NCI-H345 treated with DMSO at 0.1 percent for 48 hours (cell line): ENCODE data around the gene RFPL1.

Experiments
- DNase-seq: peaks from one replicate; lab custom pipeline; 2025; ENCODE audit not compliant: unreplicated experiment; lab: John Stamatoyannopoulos, UW

RFPL1 gene

DNA sequence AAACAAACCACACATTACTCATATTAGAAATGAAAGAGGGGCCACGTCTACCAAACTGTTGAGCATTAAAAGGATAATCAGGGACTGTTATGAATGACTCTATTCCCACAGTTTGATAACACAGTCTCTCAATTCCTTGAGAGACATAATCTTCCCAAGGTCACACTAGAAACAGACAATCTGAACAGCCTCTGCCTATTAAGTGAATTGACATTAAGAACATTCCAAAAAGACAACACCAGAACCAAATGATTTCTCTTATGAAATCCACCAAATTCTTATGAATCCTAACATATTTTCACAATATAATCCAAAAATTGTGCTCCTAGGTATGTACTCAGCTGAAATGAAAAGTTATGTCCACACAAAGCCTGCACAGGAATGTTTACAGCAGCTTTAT lies 4.6 kb downstream of the RFPL1 start:
- no peak for DNase-seq

DNA sequence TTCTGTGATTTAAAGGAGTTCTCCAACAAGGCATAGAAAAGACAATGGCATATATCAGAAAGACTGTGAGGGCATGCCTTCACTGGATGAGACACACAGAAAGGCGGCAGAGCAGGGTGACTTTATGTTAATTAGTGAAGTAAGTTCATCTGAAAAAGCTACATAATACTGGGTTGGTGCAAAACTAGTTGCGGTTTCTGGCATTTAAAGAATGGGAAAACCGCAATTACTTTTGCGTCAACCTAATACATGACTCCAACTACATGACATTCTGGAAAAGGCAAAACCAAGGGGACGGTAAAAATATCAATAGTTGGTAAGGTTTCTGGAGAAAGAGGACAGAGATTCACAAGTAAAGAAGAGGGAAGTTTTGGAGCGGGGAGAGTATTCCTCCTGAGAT lies 5.1 kb downstream of the RFPL1 start:
- no peak for DNase-seq

DNA sequence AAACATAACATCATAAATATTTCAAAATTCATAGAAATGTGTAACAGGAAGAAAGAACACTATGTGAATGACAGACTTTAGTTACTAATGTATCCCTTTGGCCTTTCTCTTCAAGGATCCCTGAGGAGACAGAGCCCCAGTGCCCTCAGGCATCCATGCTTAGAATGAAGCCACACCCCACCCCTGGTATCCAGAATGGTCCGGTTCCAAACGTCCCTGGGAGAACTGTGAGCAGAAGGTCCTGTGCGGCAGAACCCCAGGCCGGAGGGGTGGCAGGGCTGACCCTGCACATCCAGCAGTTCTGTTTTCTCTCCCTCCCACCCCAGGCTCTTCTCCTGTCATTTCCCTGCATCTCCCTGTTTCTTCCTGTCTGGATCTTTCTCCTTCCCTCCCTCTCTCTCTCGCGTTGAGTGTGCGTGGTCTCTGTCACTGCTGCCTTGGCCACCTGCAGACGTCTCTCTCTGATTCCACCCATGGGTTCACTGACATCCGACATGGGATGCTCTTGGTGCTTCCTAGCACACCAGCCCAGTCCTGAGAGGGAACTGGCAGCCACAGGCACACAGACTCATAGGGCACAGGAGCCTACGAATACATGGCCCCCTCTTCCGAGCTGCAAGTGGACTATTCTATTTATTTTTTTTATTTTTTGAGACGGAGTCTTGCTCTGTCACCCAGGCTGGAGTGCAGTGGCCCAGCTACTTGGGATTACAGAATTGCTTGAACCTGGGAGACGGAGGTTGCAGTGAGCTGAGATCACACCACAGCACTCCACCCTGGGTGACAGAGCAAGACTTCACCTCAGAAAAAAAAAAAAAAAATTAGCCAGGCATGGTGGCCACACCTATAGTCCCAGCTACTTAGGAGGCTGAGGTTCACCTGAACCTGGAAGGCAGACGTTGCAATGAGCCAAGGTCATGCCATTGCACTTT lies 5.7 kb downstream of the RFPL1 start:
- DNase-seq: no peak

DNA sequence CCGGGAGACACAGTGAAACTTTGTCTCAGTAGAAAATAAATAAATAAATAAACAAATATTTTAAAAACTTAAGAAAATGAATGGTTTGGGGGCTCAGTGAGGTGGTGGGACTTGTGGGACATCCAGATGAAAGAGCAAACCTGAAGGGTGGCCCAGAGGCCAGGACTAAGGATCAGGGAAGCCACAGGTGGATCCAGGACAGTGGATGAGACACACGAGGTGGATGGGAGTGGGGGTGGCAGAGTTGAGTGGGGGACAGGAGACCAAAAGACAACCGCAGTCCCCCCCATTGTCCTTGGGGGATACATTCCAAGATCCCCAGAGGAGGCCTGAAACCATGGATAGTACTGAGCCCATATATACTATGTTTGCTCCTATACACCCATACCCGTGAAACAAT lies 7.1 kb downstream of the RFPL1 start:
- DNase-seq: no peak

DNA sequence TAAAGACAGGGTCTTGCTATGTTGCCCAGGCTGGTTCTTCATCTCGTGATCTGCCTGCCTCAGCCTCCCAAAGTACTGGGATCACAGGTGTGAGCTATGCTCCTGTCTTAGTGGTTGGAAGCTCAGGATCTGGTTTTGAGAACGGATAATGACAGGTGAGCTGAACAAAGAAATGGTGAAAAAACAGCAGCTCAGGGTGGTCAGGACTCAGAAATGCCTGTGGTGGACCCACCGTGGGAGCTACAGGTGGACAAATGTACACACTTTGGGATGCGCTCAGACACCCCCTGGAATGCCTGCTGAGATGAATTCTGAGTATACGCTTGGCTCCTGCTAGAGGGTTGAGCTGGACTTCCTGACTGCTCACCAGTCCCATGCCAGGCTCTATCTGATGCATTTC lies 9.5 kb downstream of the RFPL1 start:
- DNase-seq: no peak

DNA sequence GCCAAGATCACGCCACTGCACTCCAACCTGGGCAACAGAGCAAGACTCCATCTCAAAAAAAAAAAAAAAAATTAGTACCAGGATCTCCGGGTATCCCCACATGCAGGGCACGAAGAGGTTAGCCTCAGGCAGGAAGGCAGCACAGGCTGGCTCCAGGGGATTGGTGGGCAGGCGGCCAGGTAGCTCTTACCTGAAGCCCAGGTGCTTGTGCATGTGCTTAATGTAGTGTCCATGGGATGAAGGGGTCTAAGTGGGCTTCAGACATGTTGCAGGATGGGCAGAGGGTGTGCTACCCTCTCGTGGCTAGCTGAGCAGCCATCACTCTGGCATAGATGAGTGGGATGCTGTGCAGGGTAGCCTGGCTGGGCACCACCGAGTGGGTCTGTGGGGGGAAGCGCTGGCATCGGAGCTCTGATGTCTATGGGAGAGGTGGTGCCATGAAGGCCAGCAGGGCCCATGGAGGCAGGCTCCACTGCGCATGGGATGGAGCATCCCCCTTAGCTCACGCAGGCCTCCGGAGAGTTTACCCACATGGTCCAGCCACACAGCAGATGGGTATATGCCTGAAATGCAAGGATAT lies 11.0 kb downstream of the RFPL1 start:
- no peak for DNase-seq

DNA sequence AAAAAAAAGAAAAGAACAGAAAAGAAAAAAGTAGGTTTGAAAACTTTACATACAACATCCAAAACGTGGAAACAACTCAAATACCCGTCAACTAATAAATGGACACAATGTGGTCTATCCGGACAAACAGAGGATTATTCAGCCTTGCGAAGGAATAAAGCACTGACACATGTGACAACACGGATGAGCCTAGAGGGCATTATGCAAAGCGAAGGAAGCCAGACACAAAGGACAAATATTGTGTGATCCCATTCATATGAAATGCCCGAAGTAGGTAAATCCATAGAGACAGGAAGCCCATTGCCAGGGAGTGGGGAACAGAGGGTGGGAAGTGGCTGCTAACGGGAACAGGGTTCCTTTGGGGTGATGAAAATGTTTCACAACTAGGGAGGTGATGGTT lies 11.8 kb downstream of the RFPL1 start:
- no peak for DNase-seq

DNA sequence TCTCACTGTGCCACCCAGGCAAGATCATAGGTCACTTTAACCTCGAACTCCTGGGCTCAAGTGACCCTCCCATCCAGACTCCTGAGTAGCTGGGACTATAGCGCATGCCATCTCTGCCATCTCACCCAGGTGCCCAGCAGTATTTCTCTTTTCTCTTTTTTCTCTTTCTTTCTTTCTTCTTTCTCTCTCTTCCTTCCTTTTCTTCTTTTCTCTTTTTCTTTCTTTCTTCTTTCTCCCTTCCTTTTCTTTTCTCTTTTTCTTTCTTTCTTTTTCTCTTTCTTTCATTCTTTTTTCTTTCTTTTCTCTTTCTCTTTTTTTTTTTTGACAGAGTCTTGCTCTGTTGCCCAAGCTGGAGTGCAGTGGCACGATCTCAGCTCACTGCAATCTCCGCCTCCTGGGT lies 13.5 kb downstream of the RFPL1 start:
- no peak for DNase-seq

DNA sequence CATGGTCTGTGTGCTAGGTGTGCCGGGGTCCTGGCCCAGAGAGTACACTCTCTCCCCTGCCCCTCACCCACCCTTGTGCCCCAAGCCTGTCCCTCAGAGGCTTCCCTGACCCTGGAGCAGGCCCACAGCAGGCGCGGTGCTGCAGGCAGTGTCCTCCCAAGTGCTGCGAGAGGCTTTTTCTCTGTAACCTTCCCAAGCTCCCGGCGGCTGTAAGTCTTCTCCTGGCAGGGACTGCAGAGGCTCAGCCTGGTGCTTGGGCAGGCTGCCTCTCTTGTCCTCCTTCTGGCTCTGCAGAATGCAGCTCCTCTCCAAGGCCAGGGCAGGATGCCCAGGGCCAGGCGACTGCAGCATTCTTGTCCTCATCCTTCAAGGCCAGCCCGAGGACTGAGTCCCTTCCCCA lies 15.9 kb downstream of the RFPL1 start:
- no peak for DNase-seq

DNA sequence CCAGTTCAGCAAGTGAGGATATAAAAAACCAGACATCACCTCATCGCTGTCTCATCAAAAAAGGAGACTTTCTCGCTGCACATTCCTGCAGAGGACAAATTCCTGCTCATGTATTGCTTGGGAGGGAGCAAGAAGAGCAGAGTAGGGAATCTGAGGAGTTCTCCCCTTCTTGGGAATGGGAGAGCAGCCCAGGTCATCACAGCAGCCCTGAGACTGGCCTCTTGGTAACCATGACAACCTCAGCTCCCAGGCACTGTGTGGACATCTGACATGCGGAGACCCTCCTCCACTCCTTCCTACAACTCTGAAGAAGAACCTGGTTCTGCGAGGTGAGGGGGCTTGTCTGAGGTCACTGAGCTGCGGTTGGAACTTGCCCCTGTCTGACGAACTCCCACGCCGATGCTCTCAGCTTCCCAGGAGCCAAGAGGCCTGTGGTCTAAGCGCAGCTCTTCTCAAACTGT lies 17.9 kb downstream of the RFPL1 start:
- no peak for DNase-seq

DNA sequence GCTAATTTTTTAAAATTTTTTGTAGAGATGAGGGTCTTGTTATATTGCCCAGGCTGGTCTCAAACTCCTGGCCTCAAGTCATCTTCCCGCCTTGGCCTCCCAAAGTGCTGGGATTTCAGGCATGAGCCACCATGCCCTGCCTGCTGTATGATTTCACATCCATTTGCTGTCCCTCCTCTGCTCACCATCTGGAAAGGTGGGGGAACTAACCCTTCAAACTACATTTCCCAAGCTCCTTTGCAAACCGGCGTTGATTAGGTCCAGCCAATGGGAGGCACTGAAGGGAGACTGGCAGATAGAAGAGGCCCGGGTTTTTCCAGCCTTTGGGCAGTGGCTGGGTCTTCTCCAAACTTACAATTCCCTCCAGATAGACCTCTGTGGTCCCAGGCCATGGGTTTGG lies 19.3 kb downstream of the RFPL1 start:
- DNase-seq: no peak

DNA sequence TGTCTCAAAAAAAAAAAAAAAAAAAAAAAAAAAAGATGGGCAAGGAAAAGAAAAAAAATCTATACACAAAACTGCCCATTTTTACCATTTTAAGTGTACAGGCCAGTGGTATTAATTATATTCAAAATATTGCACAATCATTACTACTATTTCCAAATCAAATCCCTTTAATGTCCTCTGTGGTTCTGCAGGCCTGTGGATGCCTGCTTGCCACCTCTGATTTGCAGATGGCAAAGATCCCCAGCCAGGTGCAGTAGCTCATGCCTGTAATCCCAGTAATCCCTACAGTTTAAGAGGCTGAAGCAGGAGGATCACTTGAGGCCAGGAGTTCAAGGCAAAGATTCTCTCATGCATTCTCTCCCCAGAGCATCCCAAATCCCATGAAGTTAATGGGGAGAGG lies 20.2 kb downstream of the RFPL1 start:
- DNase-seq: no peak

DNA sequence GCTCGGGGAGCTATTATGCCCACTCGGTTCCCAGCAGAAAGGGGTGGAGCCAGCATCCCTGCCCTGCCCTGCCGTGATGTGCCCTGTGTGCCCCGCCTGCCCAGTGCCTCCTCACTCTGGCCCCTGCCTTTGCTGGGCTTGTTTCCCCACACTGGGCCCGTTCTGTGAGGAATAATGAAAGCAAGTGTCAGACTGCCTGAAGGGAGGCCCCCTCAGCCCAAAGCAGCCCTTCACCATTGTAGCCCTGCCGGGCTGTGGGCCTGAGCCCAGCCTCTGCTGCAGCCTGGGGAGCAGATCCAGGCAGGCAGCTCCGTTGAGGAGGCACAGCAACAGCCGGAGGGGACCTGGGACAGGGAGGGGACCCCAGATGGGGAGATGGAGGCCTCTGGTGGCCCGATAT lies 21.4 kb downstream of the RFPL1 start:
- no peak for DNase-seq

DNA sequence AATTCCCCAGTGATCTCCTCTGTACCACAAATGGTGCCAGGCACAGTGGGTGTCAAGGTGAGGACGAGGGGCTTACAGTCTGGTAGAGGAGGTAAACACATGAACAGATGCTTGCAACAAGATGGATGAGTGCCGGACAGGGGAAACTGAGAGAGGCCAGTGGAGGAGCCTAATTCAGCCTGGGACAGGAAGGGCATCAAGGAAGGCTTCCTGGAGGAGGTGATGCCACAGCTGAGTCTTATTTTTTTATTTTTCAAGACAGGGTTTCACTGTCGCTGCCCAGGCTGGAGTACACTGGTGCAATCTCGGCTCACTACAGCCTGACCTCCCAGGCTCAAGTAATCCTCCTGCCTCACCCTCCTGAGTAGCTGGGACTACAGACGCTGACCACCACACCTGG lies 22.9 kb downstream of the RFPL1 start:
- no peak for DNase-seq

DNA sequence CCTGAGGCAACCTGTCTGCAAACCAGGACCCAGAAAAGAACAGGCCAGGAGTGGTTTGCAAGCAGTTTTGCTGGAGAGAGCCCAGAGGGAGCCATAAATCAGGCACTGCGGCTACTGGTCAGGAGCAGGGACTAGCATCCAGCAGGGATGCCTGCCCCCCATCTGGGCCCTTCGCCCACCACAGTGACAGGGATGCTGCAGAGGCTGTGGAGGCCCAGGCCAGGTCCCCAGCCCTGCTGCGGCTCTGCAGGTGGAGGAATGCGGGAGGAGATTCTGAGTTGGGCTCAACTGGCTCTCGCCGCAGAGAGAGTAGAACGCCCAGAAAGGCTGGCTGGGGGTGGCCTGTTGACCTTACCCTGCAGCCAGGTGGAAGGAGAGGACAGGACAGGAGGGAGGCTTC lies 25.2 kb downstream of the RFPL1 start:
- DNase-seq: no peak

DNA sequence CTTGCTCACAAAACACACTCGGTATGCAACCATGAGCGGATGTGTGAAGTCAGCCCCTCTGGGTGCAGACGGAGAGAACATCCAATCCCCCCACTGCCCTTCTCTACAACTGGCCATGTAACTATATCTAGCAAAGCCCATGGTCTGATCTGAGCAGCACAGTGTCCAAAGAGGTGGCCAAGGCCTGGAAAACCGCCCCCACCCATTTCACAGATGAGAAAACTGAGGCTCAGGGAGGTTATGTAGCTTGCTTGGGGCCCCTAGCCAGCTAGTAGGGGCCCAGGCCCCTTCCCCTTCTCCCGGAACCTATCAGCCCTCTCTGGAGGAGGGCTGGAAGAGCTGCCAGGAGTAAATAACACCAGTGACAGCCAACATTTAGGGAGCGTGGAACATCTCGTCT lies 26.2 kb downstream of the RFPL1 start:
- no peak for DNase-seq

DNA sequence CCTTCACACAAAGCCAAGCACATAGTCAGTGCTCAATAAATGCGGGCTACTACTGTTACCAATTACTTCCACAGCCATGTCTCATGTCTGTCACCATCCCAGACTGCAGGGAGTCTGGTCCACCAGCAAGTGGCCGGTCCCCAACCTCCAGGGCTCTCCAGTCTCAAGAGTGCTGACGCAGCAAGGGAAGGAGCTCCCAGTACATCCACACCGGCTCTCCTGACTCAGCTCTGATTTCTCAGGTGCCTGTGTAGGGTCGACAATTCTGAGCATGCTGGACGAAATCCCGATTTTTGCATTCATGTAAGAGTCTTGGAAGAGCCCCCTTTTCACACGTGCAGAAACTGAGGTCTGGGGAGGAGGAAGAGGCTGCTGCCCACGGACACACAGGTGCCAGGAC lies 31.4 kb downstream of the RFPL1 start:
- no peak for DNase-seq

DNA sequence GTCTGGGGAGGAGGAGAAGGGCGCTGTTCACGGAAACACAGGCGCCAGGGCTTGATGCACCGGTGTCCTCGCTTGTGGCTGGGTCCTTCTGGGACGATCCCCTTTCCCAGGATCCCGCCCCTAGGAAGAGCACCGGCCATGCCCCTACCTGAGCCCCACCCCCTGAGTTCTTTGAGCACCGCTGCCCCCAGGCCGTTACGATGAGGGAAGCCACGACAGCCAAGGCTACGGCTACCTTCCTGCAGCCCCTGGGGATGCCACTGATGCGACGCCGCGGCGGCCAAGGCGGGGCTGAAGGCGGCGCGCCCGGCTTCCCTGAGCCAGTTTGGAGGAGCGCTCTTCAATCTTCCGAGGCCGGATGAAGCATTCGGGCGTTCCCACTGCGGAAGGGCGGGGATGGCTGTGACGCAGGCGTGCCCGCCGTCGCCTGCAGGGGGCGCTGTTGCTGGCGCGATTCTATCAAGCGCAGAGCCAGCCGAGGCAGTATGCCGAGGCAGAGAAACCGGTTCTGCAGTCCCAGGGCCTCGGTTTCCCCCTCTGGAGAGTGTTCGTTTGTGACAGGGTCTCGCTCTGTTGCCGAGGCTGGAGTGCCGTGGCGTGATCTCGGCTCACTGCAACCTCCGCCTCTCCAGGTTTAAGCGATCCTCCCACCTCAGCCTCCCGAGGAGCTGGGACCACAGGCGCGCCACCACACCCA lies 31.9 kb downstream of the RFPL1 start:
- DNase-seq: peak; percentile 23

DNA sequence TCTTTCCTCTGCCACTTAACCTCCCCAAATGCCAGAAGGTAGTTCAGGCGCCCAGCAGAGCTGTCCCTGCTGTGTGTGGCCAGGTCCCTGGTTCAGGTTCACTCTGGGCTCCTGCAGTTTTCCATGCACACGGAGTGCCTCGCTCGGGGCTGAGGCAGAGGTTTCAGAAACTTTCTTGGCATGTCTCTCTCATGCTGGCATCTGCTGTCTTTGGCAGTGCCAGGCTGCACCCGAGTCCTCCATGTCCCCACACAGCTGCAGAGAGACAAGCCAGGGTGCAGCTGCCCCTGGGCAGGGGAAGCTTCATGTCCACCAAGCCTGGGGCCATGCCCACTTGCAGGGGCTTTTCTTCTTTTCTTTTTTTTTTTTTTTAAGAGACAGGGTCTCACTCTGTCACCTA lies 34.6 kb downstream of the RFPL1 start:
- DNase-seq: no peak

DNA sequence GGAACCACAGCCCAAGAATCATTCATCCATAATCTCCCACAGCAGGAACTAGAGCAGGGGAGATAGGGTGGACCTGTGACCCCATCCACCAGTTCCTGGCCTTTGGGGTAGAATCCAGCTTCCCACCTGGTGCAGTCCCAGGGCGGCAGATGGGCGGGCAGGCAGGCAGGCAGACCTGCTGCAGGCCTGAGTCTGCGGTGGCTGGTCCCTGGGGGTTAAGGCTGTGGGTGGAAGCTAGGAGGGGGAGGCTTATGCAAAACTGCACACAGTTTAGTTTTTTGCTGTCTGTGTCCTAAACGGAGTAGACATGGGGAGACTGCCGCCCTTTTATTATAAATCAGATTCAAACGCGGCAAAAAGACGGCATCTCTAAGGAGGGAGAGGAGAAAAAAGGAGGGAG lies 37.2 kb downstream of the RFPL1 start:
- no peak for DNase-seq

DNA sequence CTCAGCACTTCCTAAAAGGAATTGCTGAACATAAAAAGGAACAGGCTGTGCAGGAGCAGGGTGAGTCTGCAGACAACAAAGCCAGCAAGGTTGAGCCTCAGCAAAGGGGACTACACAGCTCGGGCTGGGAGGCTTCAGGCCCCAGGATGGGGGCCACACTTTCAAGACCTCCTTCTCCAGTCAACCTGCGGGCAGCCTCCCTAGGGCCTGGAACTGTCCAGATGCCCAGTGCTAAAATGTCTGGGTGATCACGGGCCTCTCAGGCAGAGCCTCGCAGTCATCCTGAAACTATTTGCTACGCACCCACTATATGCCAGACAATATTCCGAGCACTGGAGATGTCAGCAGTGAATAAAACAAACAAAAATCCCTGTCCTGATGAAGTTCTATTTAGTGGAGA lies 37.7 kb downstream of the RFPL1 start:
- DNase-seq: no peak

DNA sequence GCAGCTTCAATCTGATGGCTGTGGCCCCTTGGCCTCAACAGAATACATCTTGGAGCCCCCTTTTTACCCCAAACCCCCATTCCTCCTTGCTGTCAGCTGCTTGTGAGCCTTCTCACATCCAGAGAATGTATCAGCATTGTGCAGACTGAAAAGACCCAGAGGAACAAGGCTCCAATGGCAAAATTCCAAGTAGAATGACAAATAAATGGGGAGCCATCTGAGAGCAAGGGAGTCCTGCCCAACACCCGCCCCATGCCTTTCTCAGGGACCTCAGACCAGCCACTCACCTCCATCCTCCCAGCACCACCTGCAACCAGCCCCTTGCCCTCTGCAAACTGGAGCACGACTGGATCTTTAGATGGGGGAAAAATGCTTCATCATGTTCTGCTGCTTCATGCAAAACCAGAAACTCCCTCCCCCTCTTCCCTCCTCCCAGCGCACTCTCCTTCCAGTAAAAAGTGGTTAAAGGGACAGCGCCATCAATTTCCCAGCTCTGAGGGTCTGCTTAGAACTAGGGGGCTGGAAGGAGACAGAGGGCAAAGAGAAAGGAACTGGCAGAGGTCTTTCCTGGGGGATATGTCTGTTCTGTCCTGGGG lies 39.4 kb downstream of the RFPL1 start:
- DNase-seq: no peak
